K562 (cell line): ENCODE data around the gene RXFP1. TPM values are rescaled to one million over a fixed set of nuclear protein-coding genes. Genes with fewer than 3 reads are reported as not detected.
"Not testable (repeated sequence)": the region's sequence is repeated elsewhere in the genome, so short reads cannot be mapped to it uniquely, and the experiment has no call there.

Experiments
- ATAC-seq: fragments of 200-7000 bp; cut with Tn5 transposase; 3 replicates; pipeline ENCODE4 v1.9.1; 2020; ENCODE audit warnings: moderate library complexity
- BruUV-seq: library from RNA; stranded (reverse); fragments of 400-500 nt; replicated peaks from 2 replicates; lab custom pipeline; 2021; lab: Mats Ljungman, UMichigan
- CTCF ChIA-PET: fragments of 300-600 bp; formaldehyde crosslinking; extraction: SDS; loops from one replicate; lab custom pipeline; 2021; ENCODE audit warnings: low intra/inter-chr PET ratio; lab: Yijun Ruan, JAX
- POLR2A ChIA-PET: fragments of 300-600, 350-650 bp; sonication (Branson Sonifier 250); formaldehyde crosslinking; extraction: SDS; loops from one replicate; lab custom pipeline; 2021; ENCODE audit warnings: antibody characterized with exemption, inconsistent platforms; lab: Yijun Ruan, JAX
- DNase-seq, 4 experiments: peaks; one replicate each; pipeline versions ENCODE4 v3.0.0 to v3.0.0-alpha.2; 2011 to 2018; ENCODE audit warnings: low spot score in 3 of 4, mixed read lengths in 3 of 4; ENCODE audit errors: extremely low read depth in 1 of 4
- FAIRE-seq: peaks from 2 replicates; lab custom pipeline; 2011; peaks lifted over from hg19 to GRCh38; lab: Jason Lieb, UNC
- H2AFZ ChIP-seq: 2 replicates; pipeline ENCODE4 v1.6.0; 2011; ENCODE audit warnings: low read depth, low read length, control low read depth, inconsistent platforms
- H3K27ac ChIP-seq: fragments of 200-600 bp; 3 replicates; pipeline ENCODE4 v1.8.0; 2011; ENCODE audit warnings: low read depth, mild to moderate bottlenecking, control low read depth, inconsistent platforms, low read length, moderate library complexity, mixed read lengths; ENCODE audit errors: extremely low read depth
- H3K27me3 ChIP-seq, 2 experiments: fragments of 300-600 bp in 1 of 2; 2 replicates in 1 of 2; 3 replicates in 1 of 2; pipeline versions ENCODE4 v1.6.0 to v1.8.0; 2011; ENCODE audit warnings: inconsistent platforms in 2 of 2, low read length in 2 of 2, mild to moderate bottlenecking in 1 of 2, mixed read lengths in 1 of 2, moderate library complexity in 1 of 2; ENCODE audit not compliant: control insufficient read depth in 2 of 2, insufficient read depth in 2 of 2
- H3K36me3 ChIP-seq: fragments of 300-600 bp; 3 replicates; pipeline ENCODE4 v1.8.0; 2011; ENCODE audit warnings: mild to moderate bottlenecking, low read length, inconsistent platforms; ENCODE audit not compliant: control insufficient read depth, insufficient read depth
- H3K4me1 ChIP-seq, 2 experiments: fragments of 200-600 bp in 1 of 2; replicated peaks in 1 of 2; 2 replicates in 1 of 2; 3 replicates in 1 of 2; pipeline versions ENCODE4 v1.5.1 to v1.8.0; 2011; ENCODE audit warnings: inconsistent platforms in 2 of 2, low read length in 2 of 2, mild to moderate bottlenecking in 1 of 2, mixed read lengths in 1 of 2, moderate library complexity in 1 of 2; ENCODE audit not compliant: control insufficient read depth in 2 of 2, insufficient read depth in 2 of 2
- H3K4me2 ChIP-seq: 2 replicates; pipeline ENCODE4 v1.6.1; 2011; ENCODE audit warnings: low read length, control low read depth, inconsistent platforms, mixed read lengths; ENCODE audit not compliant: insufficient read depth
- H3K4me3 ChIP-seq: fragments of 200-600 bp; sonication (generic), shearing (Covaris generic); 2 replicates; pipeline ENCODE4 v1.5.1; 2016; ENCODE audit warnings: control low read depth, inconsistent platforms
- H3K79me2 ChIP-seq: fragments of 200-600 bp; 3 replicates; pipeline ENCODE4 v1.8.0; 2011; ENCODE audit warnings: low read length, inconsistent platforms; ENCODE audit not compliant: control insufficient read depth, insufficient read depth
- H3K9ac ChIP-seq, 2 experiments: 2 replicates each; pipeline versions ENCODE4 v1.6.0 to v1.6.1; 2011; ENCODE audit warnings: low read depth in 2 of 2, low read length in 2 of 2, control low read depth in 1 of 2, inconsistent platforms in 1 of 2, mild to moderate bottlenecking in 1 of 2, mixed read lengths in 1 of 2; ENCODE audit not compliant: insufficient read depth in 1 of 2
- H3K9me1 ChIP-seq: one replicate; pipeline ENCODE4 v1.6.0; 2011; ENCODE audit warnings: inconsistent platforms, mild to moderate bottlenecking, low read length, moderate library complexity; ENCODE audit not compliant: control insufficient read depth, insufficient read depth
- H3K9me3 ChIP-seq: replicated peaks from 2 replicates; pipeline ENCODE4 v1.5.1; 2011; ENCODE audit warnings: low read depth, low read length, inconsistent platforms; ENCODE audit not compliant: control insufficient read depth, insufficient read depth
- H4K20me1 ChIP-seq: replicated peaks from 2 replicates; pipeline ENCODE4 v1.6.1; 2011; ENCODE audit warnings: low read length, inconsistent platforms, mixed read lengths; ENCODE audit not compliant: control insufficient read depth, insufficient read depth
- CHAMP1 ChIP-seq: fragments of 450-650 bp; IDR thresholded peaks from 2 replicates; pipeline ENCODE4 v1.6.1; 2016; ENCODE audit warnings: mild to moderate bottlenecking
- DPF2 ChIP-seq: fragments of 450-650 bp; IDR thresholded peaks from 2 replicates; pipeline ENCODE4 v1.6.1; 2016
- ELF4 ChIP-seq: fragments of 450-650 bp; formaldehyde crosslinking; IDR thresholded peaks from 2 replicates; pipeline ENCODE4 v1.4.0; 2022; ENCODE audit warnings: missing genetic modification characterization
- HBP1 ChIP-seq: fragments of 450-650 bp; formaldehyde crosslinking; IDR thresholded peaks from 2 replicates; pipeline ENCODE4 v1.4.0; 2022; ENCODE audit warnings: missing genetic modification characterization
- HLTF ChIP-seq: fragments of 450-650 bp; IDR thresholded peaks from 2 replicates; pipeline ENCODE4 v1.6.1; 2016
- KDM4B ChIP-seq, 2 experiments: fragments of 450-650 bp in 1 of 2; sonication (generic) in 1 of 2; IDR thresholded peaks; 2 replicates each; pipeline ENCODE4 v1.6.1; 2016 to 2017; ENCODE audit warnings: borderline replicate concordance in 2 of 2, antibody characterized with exemption in 1 of 2, low read depth in 1 of 2, mild to moderate bottlenecking in 1 of 2
- KHSRP ChIP-seq: fragments of 450-650 bp; IDR thresholded peaks from 2 replicates; pipeline ENCODE4 v1.6.1; 2017
- LARP7 ChIP-seq: fragments of 450-650 bp; IDR thresholded peaks from 2 replicates; pipeline ENCODE4 v1.6.1; 2016
- MIER1 ChIP-seq: fragments of 450-650 bp; IDR thresholded peaks from 2 replicates; pipeline ENCODE4 v1.6.1; 2016; ENCODE audit warnings: antibody characterized with exemption, mild to moderate bottlenecking, low read depth
- MTA1 ChIP-seq: fragments of 450-650 bp; IDR thresholded peaks from 2 replicates; pipeline ENCODE4 v1.6.1; 2017; ENCODE audit warnings: borderline replicate concordance
- MYBL2 ChIP-seq, 2 experiments: fragments of 450-650 bp in 1 of 2; sonication (generic) in 1 of 2; formaldehyde crosslinking in 1 of 2; IDR thresholded peaks; 2 replicates each; pipeline versions ENCODE4 v1.6.1 to v1.8.1; 2017 to 2022; ENCODE audit warnings: borderline replicate concordance in 1 of 2, inconsistent platforms in 1 of 2, low read depth in 1 of 2, mild to moderate bottlenecking in 1 of 2, missing genetic modification reagents in 1 of 2, moderate library complexity in 1 of 2
- NFRKB ChIP-seq: fragments of 450-650 bp; IDR thresholded peaks from 2 replicates; pipeline ENCODE4 v1.6.1; 2016; ENCODE audit warnings: low read depth
- OTX1 ChIP-seq: fragments of 450-650 bp; formaldehyde crosslinking; IDR thresholded peaks from 2 replicates; pipeline ENCODE4 v1.4.0; 2022; ENCODE audit warnings: mild to moderate bottlenecking
- PHB2 ChIP-seq: fragments of 450-650 bp; IDR thresholded peaks from 2 replicates; pipeline ENCODE4 v1.6.1; 2017; ENCODE audit warnings: low read depth
- SMARCA5 ChIP-seq: fragments of 450-650 bp; IDR thresholded peaks from 2 replicates; pipeline ENCODE4 v1.6.1; 2016
- TOE1 ChIP-seq, 2 experiments: fragments of 450-650 bp in 1 of 2; sonication (generic) in 1 of 2; formaldehyde crosslinking in 1 of 2; IDR thresholded peaks; 2 replicates each; pipeline versions ENCODE4 v1.7.1 to v1.8.0; 2016 to 2022; ENCODE audit warnings: borderline replicate concordance in 2 of 2, mild to moderate bottlenecking in 2 of 2, antibody characterized with exemption in 1 of 2, inconsistent platforms in 1 of 2, low read depth in 1 of 2, missing genetic modification reagents in 1 of 2, moderate library complexity in 1 of 2
- ZBTB26 ChIP-seq: fragments of 450-650 bp; formaldehyde crosslinking; IDR thresholded peaks from 2 replicates; pipeline ENCODE4 v1.4.0; 2022; ENCODE audit warnings: missing genetic modification characterization
- ZBTB8A ChIP-seq: fragments of 450-650 bp; IDR thresholded peaks from 2 replicates; pipeline ENCODE4 v1.6.1; 2018; ENCODE audit warnings: mild to moderate bottlenecking, moderate library complexity; ENCODE audit not compliant: partially characterized antibody
- ZC3H8 ChIP-seq: fragments of 450-650 bp; IDR thresholded peaks from 2 replicates; pipeline ENCODE4 v1.6.1; 2017
- WGBS: fragments of 100-300 bp; shearing (Covaris generic); methylation state at CpG from one replicate; pipeline ENCODE4 v1.1.6; 2016; ENCODE audit warnings: low coverage, mixed read lengths; ENCODE audit not compliant: insufficient coverage; ENCODE audit errors: missing lambda C conversion rate; 5-methylcytosine and 5-hydroxymethylcytosine counted together
- in situ Hi-C: fragments of 300-500 bp; cut with MboI; formaldehyde crosslinking; loops from 4 replicates; pipeline ENCODE4 v1.15.0; 2018; ENCODE audit warnings: inconsistent platforms, mixed read lengths
- intact Hi-C: fragments of 100-400 bp; cut with micrococcal nuclease; formaldehyde crosslinking; loops from 2 replicates; pipeline ENCODE4 v1.14.2; 2022
- polyA plus RNA-seq, 8 experiments: library from polyadenylated mRNA; depleted of rRNA in 4 of 8; stranded (reverse) in 5 of 8; unstranded in 3 of 8; fragments of >200 nt; fragmentation: Nextera tagmentation in 2 of 8; fragmentation: Illumina TruSeq in 1 of 8; extraction: Ambion mirVana in 2 of 8; extraction: Trizol in 1 of 8; gene quantifications; 2 replicates each; pipeline versions ENCODE4 v1.2.1 to v1.2.3, GENCODE V29; 2011 to 2014; ENCODE audit warnings: inconsistent platforms in 1 of 8, missing spikeins in 1 of 8
- total RNA-seq, 7 experiments: library from RNA; depleted of rRNA in 6 of 7; stranded (reverse); fragments of >200 nt in 6 of 7; fragmentation: Illumina TruSeq in 2 of 7; extraction: Trizol in 2 of 7; gene quantifications; 2 replicates each; pipeline versions ENCODE4 v1.2.1 to v1.2.3, GENCODE V29; 2011 to 2021; ENCODE audit warnings: low replicate concordance in 1 of 7

RXFP1 gene
- total and polyA plus RNA-seq, 9 of the 15 experiments (the other 6 are each of a cell fraction or from before 2014, with no cell fraction given), result 0.03 to 0.06 (median 0.04) TPM; not detected in 6

GRCh38 chr4:158663255-158663654 is 141.6 kb downstream of the RXFP1 start:
- H3K4me3 ChIP-seq; DNase-seq; H3K27me3 ChIP-seq; H3K9me1 ChIP-seq; CTCF ChIA-PET; BruUV-seq; H3K9ac ChIP-seq; intact Hi-C loops; H3K9me3 ChIP-seq; POLR2A ChIA-PET; FAIRE-seq; H2AFZ ChIP-seq; in situ Hi-C loops; H4K20me1 ChIP-seq; H3K4me1 ChIP-seq; H3K36me3 ChIP-seq; H3K79me2 ChIP-seq; H3K4me2 ChIP-seq; TF ChIP-seq TOE1 (CRISPR knock-in tag; IDR thresholded peaks at IDR 0.05; ENCODE audit: borderline replicate concordance, low read depth); MYBL2 (CRISPR knock-in tag; IDR thresholded peaks at IDR 0.05; ENCODE audit: borderline replicate concordance): not testable (repeated sequence)
- WGBS, result 34% methylated on average over 4 of the region's 4 CpGs
- H3K27ac ChIP-seq, result peak overlapping the region; percentile 44; the same call in 2 of the 3 replicates
- ATAC-seq, result peak; percentile 20; the same call in 2 of the 3 replicates
- peak; percentile 51; the same call in 1 of the 2 replicates for TF ChIP-seq PHB2
- TF ChIP-seq HLTF, result 0 out of 2 replicates have a peak, but pooled peaks have one; percentile 77
- TF ChIP-seq NFRKB, result peak; percentile 66; the same call in 1 of the 2 replicates
- peak; percentile 83 for TF ChIP-seq ELF4 (CRISPR knock-in tag)
- peak; percentile 46 for TF ChIP-seq ZBTB8A
- peak; percentile 86; the same call in 1 of the 2 replicates for TF ChIP-seq ZBTB26 (CRISPR knock-in tag)
- 0 out of 2 replicates have a peak, but pooled peaks have one; percentile 63 for TF ChIP-seq CHAMP1
- peak; percentile 94 for TF ChIP-seq HBP1 (CRISPR knock-in tag)
- TF ChIP-seq LARP7, result peak; percentile 94; the same call in 1 of the 2 replicates
- TF ChIP-seq ZC3H8, result 0 out of 2 replicates have a peak, but pooled peaks have one; percentile 69
- TF ChIP-seq OTX1 (CRISPR knock-in tag), result 0 out of 2 replicates have a peak, but pooled peaks have one; percentile 51
- 0 out of 2 replicates have a peak, but pooled peaks have one; percentile 49 for TF ChIP-seq DPF2
- peak; percentile 84; the same call in 1 of the 2 replicates for TF ChIP-seq SMARCA5
- TF ChIP-seq MIER1, result peak; percentile 56; the same call in 1 of the 2 replicates
- peak; percentile 62 for TF ChIP-seq TOE1 (IDR thresholded peaks at IDR 0.05; ENCODE audit: borderline replicate concordance)
- TF ChIP-seq MYBL2 (IDR thresholded peaks at IDR 0.05; ENCODE audit: low read depth), result 0 out of 2 replicates have a peak, but pooled peaks have one; percentile 34
- peak; percentile 56; the same call in 1 of the 2 replicates for TF ChIP-seq MTA1
- TF ChIP-seq KHSRP, result 0 out of 2 replicates have a peak, but pooled peaks have one; percentile 9
- peak in 1 of 2 experiments; percentile 85; a peak in 1 of 4 replicates for TF ChIP-seq KDM4B (IDR thresholded peaks at IDR 0.05; ENCODE audit: borderline replicate concordance in 2 of 2, low read depth in 1 of 2)
